ENCODE results near the gene PCSK5. TPM values are rescaled to one million over a fixed set of nuclear protein-coding genes. Genes with fewer than 3 reads are reported as not detected.

The PCSK5 gene
- total and polyA plus RNA-seq, 12 donors: 2.2 to 31.8 (median 8.4) TPM

- no peak overlapping the region for H3K4me3 ChIP-seq
- no peaks in the 10 kb centered on the region for H3K36me3 ChIP-seq (replicated peaks in 1 of 2)
- H3K27me3 ChIP-seq: no peaks in the 10 kb centered on the region
- no peaks in the 10 kb centered on the region for H3K4me1 ChIP-seq (replicated peaks in 1 of 2)
- no peak overlapping the region for H3K27ac ChIP-seq
- intact Hi-C loops (cut with DNase I): no loop called here
- TF ChIP-seq CTCF (IDR thresholded peaks at IDR 0.05) (no peak), POLR2A (IDR thresholded peaks at IDR 0.05) (no peak)
- H3K9me3 ChIP-seq (replicated peaks in 1 of 3): no peaks in the 10 kb centered on the region
- no peak for DNase-seq
- WGBS, 4 donors: 87 to 92% (median 87%) methylated on average over 4 of the region's 4 CpGs
Measured at GRCh38 chr9:75914002-75914401, 23.5 kb downstream of the PCSK5 start.

- no peak overlapping the region for H3K27ac ChIP-seq
- DNase-seq: no peak
- intact Hi-C loops (cut with DNase I): no loop called here
- no peak for TF ChIP-seq CTCF (IDR thresholded peaks at IDR 0.05)
- TF ChIP-seq POLR2A (IDR thresholded peaks at IDR 0.05): no peak
- H3K4me1 ChIP-seq (replicated peaks in 1 of 2): no peaks in the 10 kb centered on the region
- H3K36me3 ChIP-seq (replicated peaks in 1 of 2): no peaks in the 10 kb centered on the region
- no peak overlapping the region for H3K4me3 ChIP-seq
- H3K27me3 ChIP-seq: no peaks in the 10 kb centered on the region
- WGBS, 4 donors: 75 to 94% (median 89%) methylated on average over 4 of the region's 4 CpGs
- H3K9me3 ChIP-seq (replicated peaks in 1 of 3): no peaks in the 10 kb centered on the region
Measured at GRCh38 chr9:75914883-75915452, 24.5 kb downstream of the PCSK5 start.

- Histone ChIP-seq H3K36me3 (replicated peaks in 1 of 2) (no peaks in the 10 kb centered on the region), H3K4me1 (replicated peaks in 1 of 2) (no peaks in the 10 kb centered on the region), H3K27me3 (no peaks in the 10 kb centered on the region), H3K4me3 (no peak overlapping the region), H3K9me3 (replicated peaks in 1 of 3) (no peaks in the 10 kb centered on the region), H3K27ac (no peak overlapping the region)
- TF ChIP-seq CTCF (IDR thresholded peaks at IDR 0.05) (no peak), POLR2A (IDR thresholded peaks at IDR 0.05) (no peak)
- WGBS, 4 donors: 86 to 91% (median 89%) methylated on average over 3 of the region's 3 CpGs
- intact Hi-C loops (cut with DNase I): no loop called here
- no peak for DNase-seq
Measured at GRCh38 chr9:75918154-75918553, 27.7 kb downstream of the PCSK5 start.

GRCh38 chr9:75918909-75919308 lies 28.4 kb downstream of the PCSK5 start:
- no peak for TF ChIP-seq POLR2A (IDR thresholded peaks at IDR 0.05)
- TF ChIP-seq CTCF (IDR thresholded peaks at IDR 0.05): no peak
- no peak for DNase-seq
- Histone ChIP-seq H3K27ac (no peak overlapping the region), H3K9me3 (replicated peaks in 1 of 3) (no peaks in the 10 kb centered on the region), H3K27me3 (no peaks in the 10 kb centered on the region), H3K4me3 (no peak overlapping the region), H3K4me1 (replicated peaks in 1 of 2) (no peaks in the 10 kb centered on the region), H3K36me3 (replicated peaks in 1 of 2) (no peaks in the 10 kb centered on the region)
- intact Hi-C loops (cut with DNase I): no loop called here
- WGBS, 4 donors: 79 to 83% (median 81%) methylated on average over 3 of the region's 3 CpGs

All from adrenal gland (tissue), 12 donors.